ENCODE results near the gene KRTAP2-2. TPM values are rescaled to one million over a fixed set of nuclear protein-coding genes. Genes with fewer than 3 reads are reported as not detected.

KRTAP2-2 gene
- total RNA-seq, 1 donor from 2014 or later: not detected

GRCh38 chr17:41029633-41030245 lies 25.3 kb downstream of the KRTAP2-2 start, which contains the start of gene KRTAP1-4:
TSS of gene KRTAP1-4 (minus strand) at chr17:41030195. CDS start at chr17:41030078, 117 bp downstream.
- Mint-ChIP-seq H3K27ac (no peak within 1 kb of the TSS), H3K4me1 (ENCODE audit: low read depth) (no peaks in the 10 kb centered on the region), H3K27me3 (ENCODE audit: insufficient read depth) (peaks cover 6% of the 10 kb centered on the region), H3K9me3 (no peaks in the 10 kb centered on the region), H3K36me3 (ENCODE audit: low read depth) (no peaks in the 10 kb centered on the region), H3K4me3 (no peak within 1 kb of the TSS)
- DNase-seq (ENCODE audit: low spot score): no peak
- intact Hi-C loops (cut with micrococcal nuclease): no loop called here

GRCh38 chr17:41026715-41027471 lies 28.1 kb downstream of the KRTAP2-2 start, which contains the start of gene KRTAP1-5:
TSS of gene KRTAP1-5 (minus strand) at chr17:41027208. CDS start at chr17:41027155, 53 bp downstream.
- H3K36me3 Mint-ChIP-seq (ENCODE audit: low read depth): no peaks in the 10 kb centered on the region
- H3K9me3 Mint-ChIP-seq: no peaks in the 10 kb centered on the region
- no peak within 1 kb of the TSS for H3K27ac Mint-ChIP-seq
- intact Hi-C loops (cut with micrococcal nuclease): no loop called here
- no peak within 1 kb of the TSS for H3K4me3 Mint-ChIP-seq
- H3K4me1 Mint-ChIP-seq (ENCODE audit: low read depth): no peaks in the 10 kb centered on the region
- DNase-seq (ENCODE audit: low spot score): no peak
- peaks cover 6% of the 10 kb centered on the region for H3K27me3 Mint-ChIP-seq (ENCODE audit: insufficient read depth)

- Mint-ChIP-seq H3K36me3 (ENCODE audit: low read depth) (no peaks in the 10 kb centered on the region), H3K9me3 (no peaks in the 10 kb centered on the region), H3K4me3 (no peak overlapping the region), H3K27me3 (ENCODE audit: insufficient read depth) (peaks cover 2% of the 10 kb centered on the region), H3K27ac (no peak overlapping the region), H3K4me1 (ENCODE audit: low read depth) (no peaks in the 10 kb centered on the region)
- intact Hi-C loops (cut with micrococcal nuclease): no loop called here
- DNase-seq (ENCODE audit: low spot score): no peak
Observed at GRCh38 chr17:41024697-41025096, 30.3 kb downstream of the KRTAP2-2 start.

- no peaks in the 10 kb centered on the region for H3K9me3 Mint-ChIP-seq
- no peak overlapping the region for H3K27ac Mint-ChIP-seq
- peaks cover 2% of the 10 kb centered on the region for H3K27me3 Mint-ChIP-seq (ENCODE audit: insufficient read depth)
- no peak overlapping the region for H3K4me3 Mint-ChIP-seq
- no peaks in the 10 kb centered on the region for H3K36me3 Mint-ChIP-seq (ENCODE audit: low read depth)
- DNase-seq (ENCODE audit: low spot score): no peak
- no peaks in the 10 kb centered on the region for H3K4me1 Mint-ChIP-seq (ENCODE audit: low read depth)
- intact Hi-C loops (cut with micrococcal nuclease): no loop called here
Observed at GRCh38 chr17:41020336-41020735, 34.7 kb downstream of the KRTAP2-2 start.

GRCh38 chr17:41019415-41019814 lies 35.6 kb downstream of the KRTAP2-2 start:
- no peaks in the 10 kb centered on the region for H3K4me1 Mint-ChIP-seq (ENCODE audit: low read depth)
- H3K9me3 Mint-ChIP-seq: no peaks in the 10 kb centered on the region
- no peak overlapping the region for H3K4me3 Mint-ChIP-seq
- peaks cover 2% of the 10 kb centered on the region for H3K27me3 Mint-ChIP-seq (ENCODE audit: insufficient read depth)
- no peak for DNase-seq (ENCODE audit: low spot score)
- no peak overlapping the region for H3K27ac Mint-ChIP-seq
- intact Hi-C loops (cut with micrococcal nuclease): no loop called here
- no peaks in the 10 kb centered on the region for H3K36me3 Mint-ChIP-seq (ENCODE audit: low read depth)

- Mint-ChIP-seq H3K36me3 (ENCODE audit: low read depth) (no peaks in the 10 kb centered on the region), H3K4me1 (ENCODE audit: low read depth) (no peaks in the 10 kb centered on the region), H3K4me3 (no peak overlapping the region), H3K27ac (no peak overlapping the region), H3K27me3 (ENCODE audit: insufficient read depth) (peaks cover 2% of the 10 kb centered on the region), H3K9me3 (no peaks in the 10 kb centered on the region)
- DNase-seq (ENCODE audit: low spot score): no peak
- intact Hi-C loops (cut with micrococcal nuclease): no loop called here
Observed at GRCh38 chr17:41018541-41018940, 36.5 kb downstream of the KRTAP2-2 start.

- no peak overlapping the region for H3K27ac Mint-ChIP-seq
- H3K4me3 Mint-ChIP-seq: no peak overlapping the region
- no peaks in the 10 kb centered on the region for H3K36me3 Mint-ChIP-seq (ENCODE audit: low read depth)
- no peaks in the 10 kb centered on the region for H3K9me3 Mint-ChIP-seq
- intact Hi-C loops (cut with micrococcal nuclease): no loop called here
- DNase-seq (ENCODE audit: low spot score): no peak
- peaks cover 4% of the 10 kb centered on the region for H3K27me3 Mint-ChIP-seq (ENCODE audit: insufficient read depth)
- H3K4me1 Mint-ChIP-seq (ENCODE audit: low read depth): no peaks in the 10 kb centered on the region
Observed at GRCh38 chr17:41016578-41017215, 38.3 kb downstream of the KRTAP2-2 start.

GRCh38 chr17:41015454-41015853 lies 39.6 kb downstream of the KRTAP2-2 start:
- no peak overlapping the region for H3K4me3 Mint-ChIP-seq
- no peaks in the 10 kb centered on the region for H3K9me3 Mint-ChIP-seq
- H3K27me3 Mint-ChIP-seq (ENCODE audit: insufficient read depth): peaks cover 6% of the 10 kb centered on the region
- no peaks in the 10 kb centered on the region for H3K36me3 Mint-ChIP-seq (ENCODE audit: low read depth)
- no peak overlapping the region for H3K27ac Mint-ChIP-seq
- intact Hi-C loops (cut with micrococcal nuclease): no loop called here
- no peaks in the 10 kb centered on the region for H3K4me1 Mint-ChIP-seq (ENCODE audit: low read depth)
- DNase-seq (ENCODE audit: low spot score): no peak

- Mint-ChIP-seq H3K36me3 (ENCODE audit: low read depth) (no peaks in the 10 kb centered on the region), H3K27me3 (ENCODE audit: insufficient read depth) (peaks cover 8% of the 10 kb centered on the region), H3K4me3 (no peak overlapping the region), H3K4me1 (ENCODE audit: low read depth) (no peaks in the 10 kb centered on the region), H3K9me3 (no peaks in the 10 kb centered on the region), H3K27ac (no peak overlapping the region)
- no peak for DNase-seq (ENCODE audit: low spot score)
- intact Hi-C loops (cut with micrococcal nuclease): no loop called here
Observed at GRCh38 chr17:41013606-41014005, 41.4 kb downstream of the KRTAP2-2 start.

- no peaks in the 10 kb centered on the region for H3K36me3 Mint-ChIP-seq (ENCODE audit: low read depth)
- peaks cover 9% of the 10 kb centered on the region for H3K27me3 Mint-ChIP-seq (ENCODE audit: insufficient read depth)
- no peak overlapping the region for H3K27ac Mint-ChIP-seq
- no peaks in the 10 kb centered on the region for H3K4me1 Mint-ChIP-seq (ENCODE audit: low read depth)
- DNase-seq (ENCODE audit: low spot score): no peak
- no peaks in the 10 kb centered on the region for H3K9me3 Mint-ChIP-seq
- intact Hi-C loops (cut with micrococcal nuclease): no loop called here
- no peak overlapping the region for H3K4me3 Mint-ChIP-seq
Observed at GRCh38 chr17:41013181-41013580, 41.8 kb downstream of the KRTAP2-2 start.

GRCh38 chr17:41012326-41013120 lies 42.5 kb downstream of the KRTAP2-2 start:
- Mint-ChIP-seq H3K36me3 (ENCODE audit: low read depth) (no peaks in the 10 kb centered on the region), H3K4me3 (no peak overlapping the region), H3K27me3 (ENCODE audit: insufficient read depth) (peaks cover 10% of the 10 kb centered on the region), H3K27ac (no peak overlapping the region), H3K4me1 (ENCODE audit: low read depth) (no peaks in the 10 kb centered on the region), H3K9me3 (no peaks in the 10 kb centered on the region)
- intact Hi-C loops (cut with micrococcal nuclease): no loop called here
- DNase-seq (ENCODE audit: low spot score): no peak

- Mint-ChIP-seq H3K4me1 (ENCODE audit: low read depth) (no peaks in the 10 kb centered on the region), H3K27ac (no peak overlapping the region), H3K36me3 (ENCODE audit: low read depth) (no peaks in the 10 kb centered on the region), H3K4me3 (no peak overlapping the region), H3K9me3 (no peaks in the 10 kb centered on the region), H3K27me3 (ENCODE audit: insufficient read depth) (peaks cover 10% of the 10 kb centered on the region)
- intact Hi-C loops (cut with micrococcal nuclease): no loop called here
- DNase-seq (ENCODE audit: low spot score): no peak
Observed at GRCh38 chr17:41010441-41010840, 44.6 kb downstream of the KRTAP2-2 start.
